GM12801 (cell line): ENCODE results near the gene PCGF2.

ENCODE experiments used
- TF ChIP-seq, protein P1 (sequence below): IDR thresholded peaks from one replicate; pipeline ENCODE4 v1.5.1; 2011; ENCODE audit warnings: control low read depth; ENCODE audit not compliant: insufficient read length; ENCODE audit errors: extremely low read depth

PCGF2 gene

DNA sequence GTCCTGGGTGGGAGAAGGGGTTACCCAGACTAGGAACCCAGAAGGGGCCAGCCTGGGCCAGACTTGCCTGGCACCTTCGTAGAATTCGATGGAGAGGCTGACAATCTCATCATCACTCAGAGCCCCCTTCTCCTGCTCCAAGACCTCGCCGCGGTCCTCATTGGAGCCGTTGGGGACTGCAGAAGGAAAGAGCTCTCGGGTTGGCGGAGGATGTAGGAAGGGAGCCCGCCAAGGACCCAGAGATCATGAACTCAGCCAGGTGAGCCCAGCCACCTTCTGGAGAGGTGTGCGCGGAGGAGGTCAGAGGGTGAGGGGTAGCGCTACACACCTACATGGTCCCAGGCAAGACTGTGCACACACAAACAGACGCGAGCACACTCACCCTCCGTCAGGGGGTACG is 9.4 kb downstream of the PCGF2 start:
- TF ChIP-seq, protein P1, sequence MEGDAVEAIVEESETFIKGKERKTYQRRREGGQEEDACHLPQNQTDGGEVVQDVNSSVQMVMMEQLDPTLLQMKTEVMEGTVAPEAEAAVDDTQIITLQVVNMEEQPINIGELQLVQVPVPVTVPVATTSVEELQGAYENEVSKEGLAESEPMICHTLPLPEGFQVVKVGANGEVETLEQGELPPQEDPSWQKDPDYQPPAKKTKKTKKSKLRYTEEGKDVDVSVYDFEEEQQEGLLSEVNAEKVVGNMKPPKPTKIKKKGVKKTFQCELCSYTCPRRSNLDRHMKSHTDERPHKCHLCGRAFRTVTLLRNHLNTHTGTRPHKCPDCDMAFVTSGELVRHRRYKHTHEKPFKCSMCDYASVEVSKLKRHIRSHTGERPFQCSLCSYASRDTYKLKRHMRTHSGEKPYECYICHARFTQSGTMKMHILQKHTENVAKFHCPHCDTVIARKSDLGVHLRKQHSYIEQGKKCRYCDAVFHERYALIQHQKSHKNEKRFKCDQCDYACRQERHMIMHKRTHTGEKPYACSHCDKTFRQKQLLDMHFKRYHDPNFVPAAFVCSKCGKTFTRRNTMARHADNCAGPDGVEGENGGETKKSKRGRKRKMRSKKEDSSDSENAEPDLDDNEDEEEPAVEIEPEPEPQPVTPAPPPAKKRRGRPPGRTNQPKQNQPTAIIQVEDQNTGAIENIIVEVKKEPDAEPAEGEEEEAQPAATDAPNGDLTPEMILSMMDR, result no peak

DNA sequence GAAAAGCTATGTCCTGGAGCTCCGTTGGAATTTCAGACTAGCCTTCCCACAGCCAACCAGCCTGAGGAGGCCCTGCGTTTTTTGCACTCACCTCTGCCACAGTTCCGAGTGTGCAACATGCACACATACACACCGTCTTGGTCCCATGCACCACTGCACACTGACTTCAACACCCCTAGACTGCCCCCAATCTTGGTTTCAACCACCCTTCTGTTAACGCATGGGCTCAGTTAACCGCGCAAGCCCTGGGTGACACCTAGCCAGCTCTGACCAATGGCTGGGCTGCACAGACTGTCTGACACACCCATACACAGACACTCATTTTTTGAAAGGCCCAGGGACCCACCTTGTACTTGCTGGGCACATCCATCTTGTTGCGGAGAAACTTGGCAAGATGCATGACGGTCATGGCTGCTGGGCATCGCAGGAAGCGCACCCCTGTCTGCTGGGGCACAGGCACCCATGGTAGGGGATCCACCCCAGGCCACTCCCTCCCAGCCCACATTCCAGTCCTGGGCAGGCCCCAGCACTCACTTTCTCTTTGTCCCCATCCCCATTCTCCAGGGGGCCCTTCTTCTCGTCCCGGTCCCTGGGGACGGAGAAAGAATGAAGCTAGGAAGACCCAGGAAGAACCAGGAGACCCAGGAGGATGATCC is 10.0 kb downstream of the PCGF2 start:
- TF ChIP-seq, protein P1, result no peak

DNA sequence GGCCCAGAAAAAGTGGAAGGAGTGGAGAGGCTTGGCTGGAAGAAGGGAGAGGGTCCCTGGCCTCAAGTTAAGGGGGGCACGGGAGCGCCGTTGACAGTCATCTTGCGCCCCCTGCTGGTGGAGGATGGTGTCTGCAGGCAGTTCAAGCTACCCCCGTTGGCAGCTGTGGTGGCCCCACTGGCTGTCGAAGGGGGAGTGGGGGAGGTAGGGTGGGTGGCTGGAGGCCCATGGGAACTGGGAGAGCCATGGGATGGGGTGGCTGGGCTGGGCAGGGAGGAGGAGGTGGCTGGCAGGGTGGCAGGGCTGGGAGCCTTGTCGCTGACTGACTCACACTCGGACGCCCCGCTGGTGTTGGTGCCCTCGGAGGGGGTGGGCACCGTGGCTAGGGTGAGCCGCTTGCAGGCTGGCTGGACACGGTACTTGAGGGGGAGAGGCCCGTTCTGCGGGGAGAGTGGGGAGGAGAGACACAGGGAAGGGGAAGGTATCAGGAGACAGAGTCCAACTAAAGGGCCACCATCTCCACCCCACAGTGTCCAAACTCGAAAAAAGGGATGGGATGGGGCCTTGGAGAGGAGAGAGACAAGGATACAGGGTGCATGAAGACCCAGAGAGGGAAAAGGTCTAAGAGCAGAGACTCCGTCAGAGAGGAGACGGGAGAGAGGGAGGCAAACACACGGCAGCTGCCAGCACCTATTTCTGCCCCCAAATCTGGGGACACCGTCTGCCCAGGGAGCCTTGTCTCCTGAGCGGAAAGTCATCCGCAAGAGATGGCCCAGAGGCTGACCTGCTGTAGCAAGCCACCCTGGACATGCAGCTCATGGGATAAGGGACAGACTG is 12.8 kb downstream of the PCGF2 start:
- TF ChIP-seq, protein P1, result no peak

DNA sequence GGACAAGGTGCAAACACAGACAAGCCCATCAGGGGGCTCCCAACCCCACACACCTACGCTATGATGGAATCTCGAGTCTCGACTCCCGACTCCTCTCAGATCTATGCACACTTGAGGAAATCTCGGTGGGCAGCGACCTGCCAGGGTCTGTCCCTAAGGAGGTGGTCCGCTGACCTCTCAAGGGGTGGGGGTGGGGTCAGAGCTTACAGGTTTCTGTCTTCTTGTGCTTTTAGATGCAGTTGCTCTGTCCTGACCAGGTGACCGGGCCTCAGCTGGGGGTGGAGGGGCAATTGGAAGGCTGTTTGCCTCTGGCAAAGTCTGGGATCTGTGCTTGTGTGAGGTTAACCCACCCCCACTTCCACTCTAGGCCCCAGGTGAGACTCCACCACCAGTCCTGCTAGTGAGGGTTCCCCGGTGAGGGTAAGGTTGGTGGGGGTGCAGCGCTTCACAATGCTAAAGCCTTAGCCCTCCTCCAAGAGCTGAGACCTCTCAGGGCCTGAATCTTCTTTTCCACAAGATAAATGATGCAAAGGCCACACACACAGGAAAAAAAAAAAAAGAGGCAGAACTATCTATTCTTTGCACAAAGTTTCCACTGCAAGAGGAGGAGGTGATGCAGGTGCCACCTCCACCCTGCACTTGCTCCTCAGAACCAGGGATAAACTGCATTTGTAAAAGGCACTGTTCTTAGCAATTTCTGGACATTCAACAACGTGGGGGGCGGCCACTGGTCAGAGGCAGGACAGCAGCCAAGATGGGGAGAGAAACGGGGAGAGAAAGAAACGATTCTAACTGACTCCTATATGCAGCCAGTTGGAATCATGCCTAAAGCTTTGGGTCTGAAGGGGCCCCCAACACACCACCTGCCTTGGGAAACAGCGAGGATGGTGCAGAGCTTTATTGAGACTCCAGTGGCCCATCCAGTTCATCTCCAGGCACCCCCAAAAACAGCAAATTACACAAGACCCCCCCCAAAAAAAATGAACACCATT is 13.9 kb downstream of the PCGF2 start:
- TF ChIP-seq, protein P1, result no peak

DNA sequence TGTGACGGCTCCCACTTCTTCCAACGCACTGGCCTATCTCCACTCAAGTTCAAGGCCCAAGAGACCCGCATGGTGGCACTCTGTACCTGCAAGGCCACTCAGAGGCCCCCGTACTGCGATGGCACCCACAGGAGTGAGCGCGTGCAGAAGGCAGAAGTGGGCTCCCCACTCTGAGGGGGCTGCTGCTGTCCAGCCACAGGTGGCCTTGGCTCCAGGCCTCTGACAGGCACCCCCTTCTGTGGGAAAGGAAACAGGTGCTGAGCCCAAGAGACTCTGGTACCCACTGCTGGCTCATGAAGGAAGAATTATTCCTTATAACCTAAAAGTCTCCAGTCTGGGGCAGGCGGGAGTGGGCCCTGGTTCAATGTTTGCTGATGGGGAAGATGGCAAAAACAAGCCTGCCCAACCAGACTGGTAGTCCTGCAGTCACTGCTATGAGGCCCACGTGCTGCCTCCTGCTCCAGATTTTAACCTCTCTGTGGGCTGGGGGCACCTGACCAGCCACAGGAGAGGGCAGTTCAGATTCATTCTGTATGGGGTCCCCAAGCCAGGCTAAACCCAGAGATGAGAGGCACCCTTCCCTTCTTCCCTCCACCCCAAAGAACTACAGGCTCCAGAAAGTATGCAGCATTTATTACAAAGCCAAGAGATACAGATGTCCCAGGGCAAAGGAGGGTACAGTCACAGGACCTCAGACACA is 14.7 kb downstream of the PCGF2 start:
- TF ChIP-seq, protein P1, result no peak

DNA sequence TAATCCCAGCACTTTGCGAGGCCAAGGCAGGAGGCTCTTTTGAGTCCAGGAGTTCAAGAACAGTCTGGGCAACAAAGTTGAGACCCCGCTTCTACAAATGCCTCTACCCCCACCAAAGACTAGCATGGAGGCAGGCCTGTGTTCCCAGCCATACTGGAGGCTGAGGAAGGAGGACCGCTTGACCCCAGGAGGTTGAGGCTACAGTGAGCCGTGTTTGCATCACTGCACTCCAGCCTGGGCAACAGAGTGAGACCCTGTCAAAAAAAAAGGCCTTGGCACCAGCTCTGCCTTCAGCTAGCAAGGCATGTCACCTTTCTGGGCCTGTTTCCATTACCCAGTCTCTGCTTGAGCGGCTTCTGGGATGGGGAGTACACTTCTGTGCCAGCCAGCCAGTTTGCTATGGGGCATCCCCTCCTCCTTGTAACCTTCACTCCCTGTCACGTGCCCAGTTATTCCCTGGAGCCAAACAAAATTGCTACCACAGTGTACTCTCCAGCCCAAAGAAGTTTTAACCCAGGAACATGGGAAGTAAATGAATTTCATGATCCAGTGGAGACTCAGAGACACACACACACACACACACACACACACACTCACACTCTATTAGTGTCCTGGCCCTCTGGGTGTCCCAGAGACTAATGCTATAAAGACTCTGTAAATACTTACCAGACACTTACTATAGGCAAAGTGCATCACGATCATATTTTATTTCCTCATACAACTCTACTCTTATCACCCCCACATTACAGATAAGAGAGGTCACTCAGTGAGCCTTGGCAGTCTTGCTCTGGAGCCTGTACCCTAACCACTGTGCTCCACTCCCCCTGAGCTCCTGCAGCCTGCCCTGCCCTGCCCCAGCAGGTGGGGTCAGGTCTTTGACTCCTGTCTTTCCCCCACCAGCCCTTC is 15.5 kb downstream of the PCGF2 start:
- TF ChIP-seq, protein P1, result no peak
